HG03066 (cell line): ENCODE data around the gene CD93.

ENCODE experiments used
- ATAC-seq: cut with Tn5 transposase; IDR thresholded peaks from one replicate; pipeline ENCODE4 v1.9.1; 2021; ENCODE audit warnings: low read depth; ENCODE audit not compliant: unreplicated experiment

CD93 gene

DNA sequence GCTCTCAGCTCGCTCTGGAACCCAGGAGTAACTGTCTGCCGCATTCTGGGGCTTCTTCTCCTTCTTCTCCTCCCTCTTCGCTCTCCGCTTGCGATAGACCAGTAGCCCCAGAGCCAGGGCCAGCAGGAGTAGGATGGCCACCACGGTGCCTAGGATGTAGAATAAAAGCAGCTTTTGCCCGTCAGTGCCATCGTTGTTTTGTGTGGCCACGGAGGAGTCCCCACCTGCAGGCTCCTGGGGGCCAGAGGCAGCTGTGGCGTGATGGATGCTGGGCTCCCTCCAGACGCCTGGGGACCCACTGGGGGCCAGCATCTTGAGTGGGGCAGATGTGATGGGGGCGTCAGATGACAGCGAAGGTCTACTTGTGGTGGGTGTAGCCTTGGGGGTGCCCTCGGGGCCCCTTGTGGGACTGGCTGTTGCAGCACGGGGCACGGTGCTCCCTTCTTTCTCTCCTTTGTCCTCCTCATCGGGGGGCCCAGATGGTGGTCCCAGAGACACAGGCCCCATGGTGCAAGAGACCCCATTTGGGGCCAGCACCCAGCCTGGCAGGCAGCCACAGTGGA lies 1.8 kb downstream of the CD93 start:
- ATAC-seq: no peak

DNA sequence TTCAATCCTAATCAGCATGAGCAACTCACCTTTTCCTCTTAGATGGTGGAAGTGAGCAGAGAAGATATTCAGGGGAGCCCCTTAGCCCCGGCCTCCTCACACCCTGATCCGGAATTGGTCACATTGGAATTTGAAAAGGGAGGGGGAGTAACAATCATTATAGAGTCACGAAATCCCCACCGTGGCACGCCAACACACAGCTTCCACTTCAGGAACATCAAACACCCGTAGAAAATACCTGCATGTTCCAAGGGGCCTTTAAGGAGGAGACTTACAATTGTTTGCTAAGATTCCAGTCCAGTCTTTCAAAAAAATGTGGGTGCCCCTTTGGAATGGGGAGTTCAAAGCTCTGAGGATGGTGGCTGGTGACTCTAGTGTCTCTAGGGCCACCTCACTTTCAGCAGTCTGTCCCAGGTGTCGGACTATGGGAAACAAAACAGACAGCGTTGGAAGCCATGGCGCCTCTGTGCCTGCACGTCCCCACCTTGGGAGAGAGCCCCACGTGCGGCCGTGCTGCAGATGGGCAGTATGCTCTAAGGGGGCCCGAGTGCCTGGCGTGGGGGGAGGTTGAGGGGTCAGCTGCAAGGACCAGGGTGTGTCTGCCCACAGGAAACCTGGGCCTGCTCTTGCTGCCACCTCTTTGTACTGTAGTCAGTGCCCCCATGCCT lies 2.4 kb downstream of the CD93 start:
- no peak for ATAC-seq

DNA sequence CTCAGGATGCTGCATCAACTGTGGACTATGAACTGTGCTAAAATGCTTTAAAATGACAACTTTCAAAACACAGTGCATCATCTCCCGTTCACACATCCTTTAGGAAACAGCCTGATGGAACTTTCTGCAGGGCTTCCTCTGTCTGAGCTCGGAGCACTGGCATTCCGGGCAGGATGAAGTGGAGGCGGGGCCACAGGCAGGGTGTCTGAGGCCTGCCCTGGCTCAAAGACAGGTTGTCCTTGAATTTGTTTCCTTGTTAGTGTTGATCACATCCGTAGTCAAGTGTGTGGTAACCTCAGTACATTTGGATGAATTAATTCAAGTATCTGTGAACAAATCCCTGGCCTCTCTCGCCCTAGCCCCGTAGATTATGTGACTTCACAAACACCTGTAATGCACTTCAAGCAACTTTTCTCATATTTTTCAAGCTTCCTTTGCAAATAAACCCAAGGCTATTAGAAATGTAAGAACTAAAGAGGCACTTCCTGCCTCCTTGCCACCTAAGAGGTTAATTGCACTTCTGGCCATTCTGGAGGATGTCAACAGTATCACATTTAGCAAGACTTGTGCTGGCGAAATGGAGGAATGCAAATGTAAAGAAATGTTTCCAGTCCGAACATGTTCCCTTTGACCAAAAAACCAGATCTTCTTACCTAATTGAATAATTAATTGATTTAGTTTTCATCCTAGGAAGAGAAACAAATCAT lies 3.1 kb downstream of the CD93 start:
- ATAC-seq: no peak

DNA sequence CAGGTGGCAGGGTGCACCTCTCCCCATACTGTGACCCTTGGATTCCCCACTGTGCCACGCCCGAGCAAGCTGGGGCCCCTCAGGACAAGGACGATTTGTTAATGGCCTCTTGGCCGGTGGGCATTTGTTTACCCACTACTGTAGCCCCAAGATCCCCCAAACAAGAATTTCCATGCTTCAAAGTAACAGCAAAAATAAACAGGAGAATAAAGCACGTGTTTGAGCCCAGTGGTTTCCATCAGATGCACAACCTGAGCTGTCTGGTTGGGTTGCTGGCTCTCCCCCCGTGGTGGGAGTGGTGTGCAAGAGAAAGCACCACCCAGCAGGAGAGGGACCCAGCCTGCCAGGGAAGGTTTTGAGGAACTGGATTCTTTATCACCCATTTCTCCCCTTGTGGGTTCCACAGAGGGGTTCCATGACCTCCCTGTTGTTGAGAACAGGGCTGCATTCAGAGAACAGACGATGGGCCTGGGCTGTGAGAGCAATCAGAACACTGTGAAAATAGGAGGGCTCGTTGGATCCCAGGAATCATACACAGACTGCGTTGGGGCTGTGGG lies 4.8 kb downstream of the CD93 start:
- no peak for ATAC-seq

DNA sequence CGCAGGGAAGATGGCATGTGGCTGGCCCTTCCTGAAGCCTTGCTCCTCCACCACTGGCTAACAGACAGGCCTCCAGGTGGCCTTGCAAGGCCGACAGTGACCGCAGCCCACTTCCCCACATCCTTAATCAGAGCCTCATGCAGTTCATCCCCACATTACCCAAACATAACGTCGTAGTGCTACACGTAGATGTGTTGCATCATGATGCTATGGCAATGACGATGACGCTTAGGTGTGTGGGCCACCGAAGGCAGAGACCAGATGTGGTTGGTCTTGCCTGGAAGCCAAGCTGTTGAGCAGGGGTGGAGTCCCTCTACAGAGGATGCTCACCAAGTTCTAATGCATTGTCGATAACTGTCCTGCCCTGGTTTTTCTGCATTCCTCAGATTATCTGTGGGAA lies 5.6 kb downstream of the CD93 start:
- ATAC-seq: no peak

DNA sequence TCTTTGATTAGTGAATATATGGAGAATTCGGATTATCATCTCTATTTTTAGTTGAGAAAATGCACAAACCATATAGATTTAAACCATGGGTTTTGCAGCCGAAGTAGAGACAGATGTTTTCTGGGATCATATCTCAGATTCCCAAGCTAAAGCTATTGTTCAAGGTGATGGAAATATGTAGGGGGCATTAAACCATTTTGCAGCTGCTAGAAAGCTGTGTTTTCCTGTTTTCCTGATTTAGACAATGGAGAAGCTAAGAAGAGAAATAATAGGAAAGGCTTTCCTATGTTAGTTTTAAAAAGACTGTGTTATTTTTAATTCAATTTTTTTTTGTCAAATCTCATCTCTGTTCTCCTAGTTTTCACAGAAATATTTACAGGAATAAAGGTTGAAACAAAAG lies 6.2 kb downstream of the CD93 start:
- ATAC-seq: no peak

DNA sequence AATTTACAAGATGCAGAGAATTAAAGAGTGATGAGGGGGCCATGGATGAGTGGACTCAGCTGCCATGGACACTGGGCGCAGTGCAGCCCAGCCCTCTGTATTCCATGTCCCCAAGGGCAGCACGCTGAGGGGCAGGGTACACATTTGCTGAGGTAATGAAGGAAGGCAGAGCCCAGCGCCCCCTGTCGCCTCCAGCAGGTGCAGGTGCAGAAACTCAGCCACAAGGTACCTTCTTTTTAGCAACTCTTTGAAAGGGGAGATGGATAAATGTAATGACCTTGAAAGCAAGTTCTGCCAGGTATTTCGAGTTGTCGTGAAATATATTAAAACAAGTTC lies 7.1 kb downstream of the CD93 start:
- no peak for ATAC-seq

DNA sequence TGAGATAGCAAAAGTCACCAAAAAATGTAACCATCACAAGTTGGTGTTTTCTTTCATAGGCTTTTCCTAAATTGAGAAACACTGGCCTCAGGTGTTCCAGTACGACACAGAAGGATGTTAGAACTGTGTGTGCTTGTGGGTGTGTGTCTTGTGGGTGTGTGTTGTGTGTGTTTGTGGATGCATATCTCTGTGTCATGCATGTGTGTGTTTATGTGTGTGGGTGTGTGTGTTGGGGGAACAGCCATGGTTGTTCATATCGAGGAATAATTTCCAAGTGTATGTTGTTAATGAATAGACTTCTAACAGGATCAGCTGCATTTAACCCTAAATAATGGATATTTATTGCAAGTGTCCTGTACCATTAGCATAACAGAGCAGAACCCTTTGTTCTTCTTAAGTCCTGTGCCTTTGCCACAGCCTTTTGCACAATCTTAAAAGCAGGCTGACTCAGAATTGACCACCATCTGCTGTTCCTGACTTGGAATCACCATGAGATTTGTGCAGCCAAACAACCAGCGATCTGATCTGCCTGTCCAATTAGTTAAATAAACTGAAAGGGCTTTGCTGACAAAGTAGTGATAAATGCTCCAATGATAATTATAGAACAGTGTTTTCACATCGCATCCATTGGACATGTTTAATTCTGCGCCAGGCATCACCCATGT lies 7.6 kb downstream of the CD93 start:
- ATAC-seq: no peak

DNA sequence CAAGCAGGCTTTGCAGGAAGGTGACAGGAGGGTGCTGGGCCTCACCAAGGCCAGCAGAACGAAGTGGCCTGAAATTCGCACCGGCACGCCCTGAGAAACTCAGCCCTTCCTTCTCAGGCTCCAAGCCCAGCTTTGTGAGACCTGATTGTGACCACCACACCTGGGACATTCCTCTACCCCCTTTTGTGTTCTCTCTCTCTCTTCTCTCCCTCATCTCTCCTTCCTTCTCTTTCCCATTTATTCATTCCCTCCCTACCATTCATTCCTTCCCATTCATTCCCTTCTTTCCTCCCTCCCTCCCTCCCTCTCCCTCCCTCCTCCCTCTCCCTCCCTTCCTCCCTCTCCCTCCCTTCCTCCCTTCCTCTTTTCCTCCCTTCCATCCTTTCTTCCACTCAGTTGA lies 8.8 kb downstream of the CD93 start:
- ATAC-seq: no peak

DNA sequence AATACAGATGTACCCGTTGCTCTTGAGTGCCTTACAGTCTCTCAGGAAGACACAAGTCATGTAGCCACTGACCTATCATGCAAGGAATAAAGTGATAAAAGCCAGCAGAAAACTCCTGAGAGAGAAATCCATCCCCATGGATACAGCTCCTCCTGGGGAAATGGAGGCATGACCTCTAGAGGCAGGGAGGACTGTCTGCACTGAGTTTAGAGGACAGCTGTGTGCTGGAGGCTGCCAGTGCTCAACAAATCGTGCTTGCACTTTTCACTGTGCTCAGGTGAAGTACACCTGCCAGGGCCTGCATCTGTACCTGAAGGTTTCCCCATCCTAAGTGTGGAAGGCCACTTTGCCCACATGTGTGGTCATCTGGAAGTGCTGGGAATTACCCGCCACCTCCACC lies 12.1 kb downstream of the CD93 start:
- no peak for ATAC-seq

DNA sequence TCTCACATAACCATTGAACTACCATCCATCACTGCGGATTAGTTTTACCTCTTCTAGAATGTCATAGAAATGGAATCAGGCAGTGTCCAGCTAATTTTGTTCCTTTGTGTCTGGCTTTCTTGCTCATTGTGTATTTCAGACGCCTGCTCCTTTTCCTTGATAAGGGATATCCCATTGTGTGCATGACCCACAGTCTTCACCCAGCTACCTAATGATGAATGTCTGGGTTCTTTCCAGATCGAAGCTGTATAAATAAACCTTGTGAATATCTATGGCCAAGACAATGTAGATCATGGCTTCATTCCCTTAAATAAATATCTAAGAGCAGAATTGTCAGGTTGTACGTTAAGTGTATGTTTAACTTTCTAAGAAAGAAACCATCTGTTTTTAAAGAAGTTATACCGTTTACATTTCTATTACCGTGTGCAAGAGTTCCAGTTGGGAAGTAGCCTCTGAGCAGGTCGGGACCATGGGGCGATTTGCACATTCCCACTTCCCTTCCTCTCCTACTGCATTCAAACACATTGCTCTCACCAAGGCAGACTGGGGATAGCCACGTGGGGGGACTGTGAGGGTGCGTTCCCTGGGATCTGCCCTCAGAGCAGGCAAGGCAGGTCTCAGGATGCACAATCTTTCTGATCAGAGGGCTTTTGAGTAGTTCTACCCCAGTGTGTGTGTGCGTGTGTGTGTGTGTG lies 13.1 kb downstream of the CD93 start:
- ATAC-seq: no peak

DNA sequence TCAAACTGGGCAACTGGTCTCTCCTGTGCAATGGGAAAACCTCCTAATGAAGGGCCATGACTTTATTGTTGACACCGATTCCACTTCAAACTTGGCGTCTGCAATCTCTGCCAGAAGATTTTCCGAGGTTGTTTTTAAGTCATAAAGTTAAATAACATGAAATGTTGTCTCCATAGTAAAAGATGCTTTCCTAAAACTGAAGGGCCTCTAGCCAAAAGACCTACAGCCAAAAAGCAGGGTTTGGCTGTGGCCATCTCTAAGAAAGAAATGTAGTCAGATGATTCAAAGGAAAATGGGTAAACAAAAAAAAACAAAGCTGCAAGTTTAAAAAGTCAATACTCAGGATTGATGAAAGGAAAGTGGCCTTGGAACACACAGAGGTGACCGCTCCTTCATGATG lies 14.1 kb downstream of the CD93 start:
- no peak for ATAC-seq

DNA sequence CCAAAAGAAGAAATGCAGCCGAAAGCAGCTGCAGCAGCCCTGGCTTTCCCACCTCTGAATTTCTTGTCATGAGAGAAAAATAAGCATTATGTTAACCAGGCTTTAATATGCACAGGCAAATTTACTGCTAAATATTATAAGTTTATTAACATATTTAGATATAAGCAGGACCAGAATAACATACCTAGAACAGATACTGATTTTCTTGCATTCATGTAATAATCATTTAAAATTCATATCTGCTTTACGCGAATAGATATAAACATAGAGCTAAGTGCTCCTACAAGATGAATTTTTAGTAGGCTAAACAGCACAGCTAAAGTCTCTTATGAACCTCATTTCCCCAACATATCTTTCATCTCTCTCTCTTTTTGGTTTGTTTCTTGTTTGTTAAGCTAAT lies 14.7 kb downstream of the CD93 start:
- ATAC-seq: no peak

DNA sequence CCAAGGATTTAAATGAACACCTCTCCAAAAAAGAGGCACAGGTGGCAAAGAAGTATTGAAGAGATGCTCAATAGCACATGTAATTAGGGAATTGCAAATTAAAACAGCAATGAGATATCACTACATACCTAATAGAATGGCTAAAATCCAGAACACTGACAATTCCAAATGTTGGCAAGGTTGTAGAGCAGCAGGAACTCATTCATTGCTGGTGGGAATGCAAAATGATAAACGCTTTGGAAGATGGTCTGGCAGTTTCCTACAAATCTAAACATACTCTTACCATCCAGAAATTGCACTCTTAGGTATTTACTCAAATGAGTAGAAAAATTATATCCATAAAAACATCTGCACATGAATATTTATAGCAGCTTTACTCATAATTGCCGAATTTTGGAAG lies 17.0 kb downstream of the CD93 start:
- ATAC-seq: no peak

DNA sequence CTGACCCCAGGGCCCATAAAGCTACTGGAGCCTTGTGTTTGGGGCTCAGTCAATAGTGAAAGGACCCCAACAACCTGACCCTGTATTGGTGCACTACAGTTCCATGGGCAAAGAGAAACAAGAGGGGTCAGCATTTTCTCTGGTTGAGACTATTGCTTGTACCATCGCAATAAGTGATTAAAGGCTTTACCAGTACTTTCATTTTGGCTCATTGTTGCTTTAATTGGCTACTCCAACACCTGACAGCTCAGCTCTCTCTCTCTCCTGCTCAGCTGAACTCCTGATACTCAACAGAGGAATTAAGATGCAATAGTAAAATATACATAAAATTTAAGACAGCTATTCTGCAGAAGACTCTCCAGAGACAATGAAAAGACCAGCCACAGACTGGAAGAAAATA lies 17.8 kb downstream of the CD93 start:
- ATAC-seq: no peak

DNA sequence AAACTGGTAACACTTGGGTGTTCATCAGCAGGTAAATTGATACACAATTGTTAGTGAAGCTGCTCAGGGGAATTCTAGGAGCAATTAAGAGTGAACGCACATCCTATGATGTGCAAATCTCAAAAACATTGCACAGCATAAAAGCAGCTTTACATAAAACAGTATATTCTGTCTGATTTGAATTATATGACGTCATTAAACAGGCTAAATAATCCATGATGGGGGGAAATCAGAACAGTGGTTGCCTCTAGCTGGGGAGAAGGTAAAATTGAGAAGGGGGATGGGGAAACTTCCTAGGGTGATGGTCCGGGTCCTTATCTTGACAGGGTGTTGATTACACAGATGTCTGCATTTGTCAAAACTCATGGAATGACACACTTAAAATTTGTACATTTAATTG lies 19.4 kb downstream of the CD93 start:
- ATAC-seq: no peak

DNA sequence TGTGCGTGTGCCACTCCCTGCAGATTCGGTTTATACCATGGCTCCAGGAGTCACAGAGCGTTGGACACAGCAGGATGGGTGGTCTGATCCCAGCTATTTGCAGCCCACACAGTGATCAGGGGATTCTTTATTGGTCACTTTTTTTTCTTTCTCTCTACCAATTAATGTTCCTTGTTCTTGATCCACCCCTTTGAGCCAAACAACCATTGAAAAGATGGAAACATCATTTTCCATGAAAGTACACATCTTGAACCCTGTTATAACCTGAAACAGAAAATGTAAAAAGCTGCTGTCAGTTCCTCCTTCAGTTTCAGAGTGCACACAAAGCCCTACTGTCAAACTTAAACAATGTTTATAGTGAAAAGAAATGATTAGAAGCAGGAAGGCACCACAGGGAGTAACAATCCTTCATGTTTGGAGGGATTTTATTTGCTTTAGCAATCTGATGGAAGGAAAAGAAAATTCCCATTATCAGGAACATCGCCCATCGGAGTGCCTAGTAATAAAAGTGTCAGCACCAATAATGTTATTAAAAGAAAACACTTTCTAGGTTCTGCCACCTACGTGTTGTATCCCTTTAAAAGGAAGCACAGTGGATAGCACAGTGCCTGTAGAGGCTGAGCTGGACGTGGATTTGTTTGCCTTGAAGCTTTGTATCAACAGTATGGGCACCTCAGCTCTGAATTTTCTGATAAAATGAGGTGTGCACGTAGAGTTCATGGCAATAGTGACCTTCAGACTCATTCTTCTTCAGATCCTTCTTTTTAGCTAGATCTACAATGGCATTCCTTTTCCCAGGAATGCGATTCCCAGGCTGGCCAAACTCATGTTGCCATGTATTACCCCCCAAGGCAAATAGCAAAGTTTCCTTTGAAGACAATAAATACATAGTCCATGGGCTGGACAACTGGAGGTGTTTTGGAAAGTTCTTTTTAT lies 20.6 kb downstream of the CD93 start:
- ATAC-seq: no peak

DNA sequence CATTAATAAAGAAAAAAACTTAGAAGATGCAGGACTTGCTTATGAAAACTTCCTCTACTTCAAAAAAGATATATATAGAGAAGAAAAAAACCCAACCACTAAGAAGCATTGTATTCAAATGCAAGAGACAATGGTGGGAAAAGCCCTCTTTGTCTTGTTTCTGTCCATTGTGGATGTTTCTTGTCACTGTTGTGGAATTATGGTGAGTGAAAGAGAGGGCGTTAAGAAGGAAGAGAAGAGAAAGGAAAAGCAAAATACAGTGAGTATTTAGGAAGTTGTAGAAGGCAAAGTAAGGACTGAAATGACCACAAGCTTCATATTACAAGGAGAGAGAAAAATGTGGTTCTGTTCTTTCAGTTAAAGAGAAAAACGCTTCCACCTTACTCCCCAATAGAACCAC lies 22.5 kb downstream of the CD93 start:
- ATAC-seq: no peak

DNA sequence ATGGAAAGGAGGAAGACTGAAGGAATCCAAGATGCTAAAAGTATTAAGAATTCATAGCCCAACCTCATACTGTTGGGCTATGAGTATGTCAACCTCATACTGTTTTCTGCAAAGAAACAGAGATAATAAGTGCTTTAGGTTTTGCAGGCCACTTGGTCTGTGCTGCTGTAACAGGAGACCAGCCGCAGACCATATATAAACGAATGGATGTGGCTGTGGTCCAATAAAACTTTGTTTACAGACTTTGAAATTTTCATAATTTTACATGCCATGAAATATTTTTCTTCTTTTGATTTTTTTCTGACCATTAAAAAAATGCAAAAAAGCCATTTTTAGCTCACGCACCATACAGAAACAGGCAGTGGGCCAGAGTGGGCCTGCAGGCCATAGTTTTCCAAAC lies 23.0 kb downstream of the CD93 start:
- ATAC-seq: no peak

DNA sequence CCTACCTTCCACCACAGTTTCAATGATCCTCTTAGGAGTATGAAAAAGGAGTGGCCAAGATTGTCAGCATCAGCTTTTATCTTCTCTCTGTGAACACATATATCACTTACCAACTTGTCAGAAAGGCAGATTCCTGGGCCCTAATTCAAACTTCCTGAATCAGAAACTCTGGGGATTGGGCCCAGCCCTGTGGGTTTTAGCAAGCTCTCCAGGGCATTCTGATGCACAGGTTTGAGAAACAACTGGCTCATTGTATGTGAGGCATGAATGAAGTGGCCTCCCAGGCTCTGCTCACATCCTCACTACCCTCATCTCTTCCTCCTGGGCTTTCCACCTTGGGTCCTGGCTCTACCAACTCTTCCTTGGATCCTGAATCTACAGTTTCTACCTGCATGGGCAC lies 23.5 kb downstream of the CD93 start:
- ATAC-seq: no peak
